ENCODE measurements around the gene SPATA46.

GRCh38 chr1:162389021-162389818 is 12.6 kb upstream of the SPATA46 start:
- no peak for TF ChIP-seq CTCF (IDR thresholded peaks at IDR 0.05)
- no peak for TF ChIP-seq POLR2A (IDR thresholded peaks at IDR 0.05)
- TF ChIP-seq POLR2AphosphoS5 (IDR thresholded peaks at IDR 0.05): no peak

Data from breast epithelium (tissue), 3 donors.